Right lobe of liver (tissue), 6 donors: ENCODE results near the gene PTPRN2. TPM values are rescaled to one million over a fixed set of nuclear protein-coding genes. Genes with fewer than 3 reads are reported as not detected.

Source experiments
- ATAC-seq, 4 donors: fragments of 200-7000 bp; cut with Tn5 transposase; one replicate each; pipeline ENCODE4 v1.9.1; 2020; ENCODE audit warnings: mild to moderate bottlenecking in 4 of 4, moderate library complexity in 4 of 4
- DNase-seq, 3 donors: peaks; one replicate each; pipeline ENCODE4 v3.0.0-alpha.2; 2020
- H3K27ac ChIP-seq, 3 donors: fragments of 200-600 bp; one replicate each; pipeline ENCODE4 v1.8.0; 2022
- H3K27me3 ChIP-seq, 2 donors: fragments of 200-600 bp; one replicate each; pipeline ENCODE4 v1.8.0; 2022
- H3K36me3 ChIP-seq, 4 donors: fragments of 200-600 bp; sonication (generic) in 1 of 4; one replicate each; pipeline versions ENCODE4 v1.5.1 to v1.8.0; 2017 to 2022; ENCODE audit warnings: control low read depth in 1 of 4
- H3K4me1 ChIP-seq, 4 donors: fragments of 200-600 bp; sonication (generic) in 1 of 4; one replicate each; pipeline versions ENCODE4 v1.5.1 to v1.8.0; 2017 to 2022; ENCODE audit warnings: control low read depth in 1 of 4
- H3K4me3 ChIP-seq, 3 donors: fragments of 200-600 bp; one replicate each; pipeline ENCODE4 v1.8.0; 2022
- H3K9me3 ChIP-seq, 4 donors: fragments of 200-600 bp; sonication (generic) in 1 of 4; one replicate each; pipeline versions ENCODE4 v1.5.1 to v1.8.0; 2017 to 2022; ENCODE audit warnings: control low read depth in 1 of 4
- CTCF ChIP-seq, 4 donors: fragments of 200-600 bp in 3 of 4; fragments of 450-650 bp in 1 of 4; IDR thresholded peaks; one replicate each; pipeline versions ENCODE4 v1.5.1 to v1.8.0; 2016 to 2022; ENCODE audit warnings: antibody characterized with exemption in 4 of 4, mild to moderate bottlenecking in 2 of 4
- POLR2A ChIP-seq: fragments of 450-650 bp; IDR thresholded peaks from one replicate; pipeline ENCODE4 v1.6.1; 2017; ENCODE audit warnings: antibody characterized with exemption, mild to moderate bottlenecking
- WGBS: methylation state at CpG from one replicate; pipeline ENCODE4 v1.1.6; 2018; ENCODE audit warnings: low coverage, low lambda C conversion rate; ENCODE audit not compliant: insufficient coverage; ENCODE audit errors: missing lambda C conversion rate; 5-methylcytosine and 5-hydroxymethylcytosine counted together
- intact Hi-C, 2 donors: fragments of 100-400 bp; cut with DNase I; formaldehyde crosslinking; loops; one replicate each; pipeline versions ENCODE4 v1.11.2 to v1.14.1; 2022
- total RNA-seq, 6 experiments: library from RNA; depleted of rRNA in 2 of 6; stranded (reverse); fragments of >200 nt in 2 of 6; fragmentation: NEBNext Ultra II Directional in 3 of 6; extraction: Animal tissue kit (Norgen Biotek cat#: 25700) in 3 of 6; gene quantifications; one replicate each; pipeline versions ENCODE4 v1.1.0 to v1.2.4, GENCODE V29; 2016 to 2023
- donor health status: DM: no; HTN: yes; CAD: no.
- donor health status: DM: no; HTN: no; CAD: no.
- donor health status: DM: no; HTN: no; CAD: no.
- donor health status: DM: no; HTN: yes; CAD: no.
- donor health status: DM: no; HTN: yes; CAD: no.

PTPRN2 gene
- total RNA-seq, 6 experiments from 2014 or later, result 0.15 to 0.87 (median 0.67) TPM

DNA sequence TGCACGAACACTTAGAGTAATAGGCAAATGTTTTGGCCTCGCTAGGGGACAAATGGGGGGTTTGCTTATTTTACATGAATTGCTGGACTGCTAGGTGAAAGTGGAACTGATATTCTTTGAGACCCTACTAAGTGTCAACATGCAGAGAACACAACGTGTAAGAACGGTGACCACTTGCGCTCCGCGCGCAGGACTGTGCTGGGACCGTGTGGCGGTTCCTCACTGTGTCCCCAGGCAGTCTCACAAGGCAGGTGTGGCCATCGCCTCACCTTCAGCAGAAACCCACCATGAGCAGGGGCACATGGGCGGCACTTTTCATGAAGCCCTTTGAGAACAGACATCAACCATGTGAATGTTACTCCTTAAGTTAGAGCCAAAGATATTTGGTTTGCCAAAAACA lies 27.2 kb downstream of the PTPRN2 start:
- no peaks in the 10 kb centered on the region for H3K27me3 ChIP-seq
- H3K27ac ChIP-seq, result no peak overlapping the region
- no peaks in the 10 kb centered on the region for H3K9me3 ChIP-seq
- H3K4me1 ChIP-seq, result no peaks in the 10 kb centered on the region
- ATAC-seq, result no peak
- no peak for DNase-seq
- no peak overlapping the region for H3K4me3 ChIP-seq
- intact Hi-C loops, result no loop called here
- WGBS, result 83% methylated on average over 11 of the region's 12 CpGs
- TF ChIP-seq POLR2A (no peak), CTCF (IDR thresholded peaks at IDR 0.05) (no peak)
- no peaks in the 10 kb centered on the region for H3K36me3 ChIP-seq

- intact Hi-C loops, result no loop called here
- no peaks in the 10 kb centered on the region for H3K36me3 ChIP-seq
- TF ChIP-seq POLR2A (no peak), CTCF (IDR thresholded peaks at IDR 0.05) (no peak)
- 56% methylated on average over 6 of the region's 6 CpGs for WGBS
- no peaks in the 10 kb centered on the region for H3K4me1 ChIP-seq
- H3K9me3 ChIP-seq, result no peaks in the 10 kb centered on the region
- no peak for ATAC-seq
- no peak for DNase-seq
- H3K27me3 ChIP-seq, result no peaks in the 10 kb centered on the region
- H3K27ac ChIP-seq, result no peak overlapping the region
- no peak overlapping the region for H3K4me3 ChIP-seq
Observed at GRCh38 chr7:158559356-158559755, 28.3 kb downstream of the PTPRN2 start.

DNA sequence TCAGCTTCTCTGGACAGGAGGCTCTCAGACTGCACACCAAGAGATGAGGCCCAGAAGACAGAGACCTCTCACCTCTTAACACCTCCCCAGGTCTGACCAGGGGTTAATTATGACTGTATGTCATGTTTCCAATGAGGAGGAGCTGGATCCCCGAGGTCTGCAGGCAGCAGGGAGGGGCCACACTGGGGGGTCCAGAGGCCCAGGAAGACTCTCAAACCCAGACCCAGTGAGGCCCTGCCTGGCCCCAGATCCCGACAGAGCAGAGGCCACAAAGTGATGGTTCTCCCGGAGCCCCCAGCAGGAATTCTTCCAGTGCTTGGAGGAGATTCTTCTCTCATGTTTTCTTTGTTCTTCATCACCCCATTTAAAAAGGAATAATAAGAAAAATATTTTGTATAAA lies 28.8 kb downstream of the PTPRN2 start:
- Histone ChIP-seq H3K9me3 (no peaks in the 10 kb centered on the region), H3K27ac (no peak overlapping the region), H3K36me3 (no peaks in the 10 kb centered on the region), H3K4me3 (no peak overlapping the region), H3K27me3 (no peaks in the 10 kb centered on the region), H3K4me1 (no peaks in the 10 kb centered on the region)
- no peak for ATAC-seq
- intact Hi-C loops, result no loop called here
- 33% methylated on average over 1 of the region's 3 CpGs for WGBS
- no peak for TF ChIP-seq POLR2A
- TF ChIP-seq CTCF (IDR thresholded peaks at IDR 0.05), result no peak
- no peak for DNase-seq

- WGBS, result 45% methylated on average over 2 of the region's 9 CpGs
- ATAC-seq (no peak), DNase-seq (no peak)
- no peaks in the 10 kb centered on the region for H3K9me3 ChIP-seq
- no peak overlapping the region for H3K27ac ChIP-seq
- no peak for TF ChIP-seq POLR2A
- TF ChIP-seq CTCF (IDR thresholded peaks at IDR 0.05), result no peak
- no peaks in the 10 kb centered on the region for H3K36me3 ChIP-seq
- intact Hi-C loops, result no loop called here
- no peak overlapping the region for H3K4me3 ChIP-seq
- no peaks in the 10 kb centered on the region for H3K4me1 ChIP-seq
- H3K27me3 ChIP-seq, result no peaks in the 10 kb centered on the region
Observed at GRCh38 chr7:158557441-158557755, 30.2 kb downstream of the PTPRN2 start.

GRCh38 chr7:158556721-158557440 lies 30.7 kb downstream of the PTPRN2 start:
- Histone ChIP-seq H3K36me3 (no peaks in the 10 kb centered on the region), H3K4me3 (no peak overlapping the region), H3K4me1 (no peaks in the 10 kb centered on the region), H3K27me3 (no peaks in the 10 kb centered on the region), H3K9me3 (no peaks in the 10 kb centered on the region), H3K27ac (no peak overlapping the region)
- intact Hi-C loops, result no loop called here
- no peak for TF ChIP-seq POLR2A
- no peak for TF ChIP-seq CTCF (IDR thresholded peaks at IDR 0.05)
- ATAC-seq (no peak), DNase-seq (no peak)
- 85% methylated on average over 7 of the region's 69 CpGs for WGBS
